ENCODE measurements around the gene HMGN2.

HMGN2 gene

DNA sequence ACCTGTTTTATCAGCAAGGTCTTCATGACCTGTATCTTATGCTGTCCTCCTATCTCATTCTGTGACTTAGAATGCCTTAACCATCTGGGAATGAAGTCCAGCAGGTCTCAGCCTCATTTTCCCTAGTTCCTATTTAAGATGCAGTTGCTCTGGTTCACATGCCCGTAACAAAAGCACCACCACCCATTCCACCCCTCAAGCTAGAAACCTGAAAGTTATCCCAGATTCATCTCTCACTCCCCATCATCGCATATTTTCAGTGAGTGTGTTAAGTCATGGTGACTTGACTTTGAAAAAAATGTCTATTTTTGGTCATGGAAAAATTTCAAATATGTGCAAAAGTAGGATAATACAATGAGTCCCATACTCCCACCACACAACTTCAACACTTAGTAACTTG is 11.7 kb downstream of the HMGN2 start:
- no peak; the same call in 2 of the 3 replicates for ATAC-seq
- TF ChIP-seq SNAI2 (CRISPR knock-in tag; IDR thresholded peaks at IDR 0.05) (no peak), ISL1 (CRISPR knock-in tag; IDR thresholded peaks at IDR 0.05) (no peak), ZFP30 (CRISPR knock-in tag; IDR thresholded peaks at IDR 0.05) (no peak), ZNF565 (CRISPR knock-in tag; conservative IDR thresholded peaks at IDR 0.05; ENCODE audit: low read depth) (no peak), RARB (CRISPR knock-in tag; IDR thresholded peaks at IDR 0.05) (no peak), ZNF70 (CRISPR knock-in tag; IDR thresholded peaks at IDR 0.05) (no peak), BACH2 (CRISPR knock-in tag; IDR thresholded peaks at IDR 0.05; ENCODE audit: borderline replicate concordance) (no peak), TOX (CRISPR knock-in tag; IDR thresholded peaks at IDR 0.05; ENCODE audit: borderline replicate concordance) (no peak)

DNA sequence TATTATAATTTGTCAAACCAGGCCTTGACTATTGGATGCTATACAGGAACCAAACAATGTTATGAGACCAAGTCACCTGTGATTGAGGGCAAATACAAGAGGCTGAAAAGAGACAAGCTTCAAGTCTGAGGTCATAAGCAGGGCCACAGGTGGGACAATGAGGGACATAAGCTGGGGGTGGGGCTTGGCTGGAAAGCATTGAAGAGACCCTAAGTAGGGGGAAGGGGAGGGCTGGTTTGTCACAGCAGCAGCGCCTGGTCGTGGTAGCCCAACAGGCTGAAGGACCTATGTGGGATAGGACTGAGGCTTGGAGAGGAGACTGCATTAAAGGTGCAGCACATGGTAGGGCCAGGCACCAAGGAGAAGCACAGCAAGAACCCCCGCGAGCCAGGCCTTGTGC is 17.9 kb downstream of the HMGN2 start:
- no peak for ATAC-seq
- TF ChIP-seq, protein P1, sequence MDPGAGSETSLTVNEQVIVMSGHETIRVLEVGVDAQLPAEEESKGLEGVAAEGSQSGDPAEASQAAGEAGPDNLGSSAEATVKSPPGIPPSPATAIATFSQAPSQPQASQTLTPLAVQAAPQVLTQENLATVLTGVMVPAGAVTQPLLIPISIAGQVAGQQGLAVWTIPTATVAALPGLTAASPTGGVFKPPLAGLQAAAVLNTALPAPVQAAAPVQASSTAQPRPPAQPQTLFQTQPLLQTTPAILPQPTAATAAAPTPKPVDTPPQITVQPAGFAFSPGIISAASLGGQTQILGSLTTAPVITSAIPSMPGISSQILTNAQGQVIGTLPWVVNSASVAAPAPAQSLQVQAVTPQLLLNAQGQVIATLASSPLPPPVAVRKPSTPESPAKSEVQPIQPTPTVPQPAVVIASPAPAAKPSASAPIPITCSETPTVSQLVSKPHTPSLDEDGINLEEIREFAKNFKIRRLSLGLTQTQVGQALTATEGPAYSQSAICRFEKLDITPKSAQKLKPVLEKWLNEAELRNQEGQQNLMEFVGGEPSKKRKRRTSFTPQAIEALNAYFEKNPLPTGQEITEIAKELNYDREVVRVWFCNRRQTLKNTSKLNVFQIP (CRISPR knock-in tag; IDR thresholded peaks at IDR 0.05; ENCODE audit: borderline replicate concordance, low read depth): no peak
- TF ChIP-seq PATZ1 (CRISPR knock-in tag; IDR thresholded peaks at IDR 0.05; ENCODE audit: borderline replicate concordance) (no peak), SNAI2 (CRISPR knock-in tag; IDR thresholded peaks at IDR 0.05) (no peak), ZNF8 (CRISPR knock-in tag; IDR thresholded peaks at IDR 0.05) (no peak), OSR1 (CRISPR knock-in tag; IDR thresholded peaks at IDR 0.05) (no peak), RARB (CRISPR knock-in tag; IDR thresholded peaks at IDR 0.05) (no peak), GLIS3 (CRISPR knock-in tag; IDR thresholded peaks at IDR 0.05) (no peak), ISL1 (CRISPR knock-in tag; IDR thresholded peaks at IDR 0.05) (no peak), ARNTL (CRISPR knock-in tag; IDR thresholded peaks at IDR 0.05; ENCODE audit: borderline replicate concordance, low read depth) (no peak), BACH2 (CRISPR knock-in tag; IDR thresholded peaks at IDR 0.05; ENCODE audit: borderline replicate concordance) (no peak), ZNF70 (CRISPR knock-in tag; IDR thresholded peaks at IDR 0.05) (no peak), ZFP3 (CRISPR knock-in tag; IDR thresholded peaks at IDR 0.05) (no peak), CSRNP3 (CRISPR knock-in tag; IDR thresholded peaks at IDR 0.05) (no peak), ZNF565 (CRISPR knock-in tag; conservative IDR thresholded peaks at IDR 0.05; ENCODE audit: low read depth) (no peak)

DNA sequence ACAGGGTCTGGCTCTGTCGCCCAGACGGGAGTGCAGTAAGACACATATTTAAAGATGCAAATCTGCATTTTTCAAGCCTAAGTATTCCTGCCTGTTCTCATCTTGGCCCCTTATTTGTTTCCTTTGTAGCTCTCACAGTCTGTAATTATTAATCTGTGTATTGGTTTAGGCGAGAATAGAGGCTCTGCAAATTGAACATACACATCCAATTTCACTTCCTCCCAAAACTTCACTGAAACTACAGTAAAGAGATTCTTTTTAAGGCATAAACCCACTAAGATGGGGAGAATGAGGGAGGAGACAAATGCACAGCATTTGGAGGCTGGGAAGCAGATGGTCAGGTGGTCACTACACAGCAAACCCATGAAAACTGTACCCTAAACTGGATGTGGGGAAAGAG is 21.0 kb downstream of the HMGN2 start:
- no peak for ATAC-seq
- TF ChIP-seq ISL1 (CRISPR knock-in tag; IDR thresholded peaks at IDR 0.05) (no peak), RARB (CRISPR knock-in tag; IDR thresholded peaks at IDR 0.05) (no peak), ZFP3 (CRISPR knock-in tag; IDR thresholded peaks at IDR 0.05) (no peak), BACH2 (CRISPR knock-in tag; IDR thresholded peaks at IDR 0.05; ENCODE audit: borderline replicate concordance) (no peak), CSDC2 (CRISPR knock-in tag; IDR thresholded peaks at IDR 0.05) (no peak)
- TF ChIP-seq, protein P2, sequence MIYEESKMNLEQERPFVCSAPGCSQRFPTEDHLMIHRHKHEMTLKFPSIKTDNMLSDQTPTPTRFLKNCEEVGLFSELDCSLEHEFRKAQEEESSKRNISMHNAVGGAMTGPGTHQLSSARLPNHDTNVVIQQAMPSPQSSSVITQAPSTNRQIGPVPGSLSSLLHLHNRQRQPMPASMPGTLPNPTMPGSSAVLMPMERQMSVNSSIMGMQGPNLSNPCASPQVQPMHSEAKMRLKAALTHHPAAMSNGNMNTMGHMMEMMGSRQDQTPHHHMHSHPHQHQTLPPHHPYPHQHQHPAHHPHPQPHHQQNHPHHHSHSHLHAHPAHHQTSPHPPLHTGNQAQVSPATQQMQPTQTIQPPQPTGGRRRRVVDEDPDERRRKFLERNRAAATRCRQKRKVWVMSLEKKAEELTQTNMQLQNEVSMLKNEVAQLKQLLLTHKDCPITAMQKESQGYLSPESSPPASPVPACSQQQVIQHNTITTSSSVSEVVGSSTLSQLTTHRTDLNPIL (CRISPR knock-in tag; IDR thresholded peaks at IDR 0.05; ENCODE audit: low read depth): no peak

- no peak for ATAC-seq
- TF ChIP-seq, protein P1 (CRISPR knock-in tag; IDR thresholded peaks at IDR 0.05; ENCODE audit: borderline replicate concordance, low read depth): no peak
- no peak for TF ChIP-seq PATZ1 (CRISPR knock-in tag; IDR thresholded peaks at IDR 0.05; ENCODE audit: borderline replicate concordance)
- no peak for TF ChIP-seq GLIS3 (CRISPR knock-in tag; IDR thresholded peaks at IDR 0.05)
- no peak for TF ChIP-seq ZFP30 (CRISPR knock-in tag; IDR thresholded peaks at IDR 0.05)
- TF ChIP-seq CSDC2 (CRISPR knock-in tag; IDR thresholded peaks at IDR 0.05): no peak
- no peak for TF ChIP-seq ARNTL (CRISPR knock-in tag; IDR thresholded peaks at IDR 0.05; ENCODE audit: borderline replicate concordance, low read depth)
- no peak for TF ChIP-seq OSR1 (CRISPR knock-in tag; IDR thresholded peaks at IDR 0.05)
- TF ChIP-seq ZFP3 (CRISPR knock-in tag; IDR thresholded peaks at IDR 0.05): no peak
- TF ChIP-seq BACH2 (CRISPR knock-in tag; IDR thresholded peaks at IDR 0.05; ENCODE audit: borderline replicate concordance): no peak
- no peak for TF ChIP-seq ISL1 (CRISPR knock-in tag; IDR thresholded peaks at IDR 0.05)
Observed at GRCh38 chr1:26493938-26494337, 21.7 kb downstream of the HMGN2 start.

Measured in SK-N-SH treated with all-trans-retinoic acid at 6 μM for 48 hours (cell line).